ENCODE results near the gene AGBL4.

DNA sequence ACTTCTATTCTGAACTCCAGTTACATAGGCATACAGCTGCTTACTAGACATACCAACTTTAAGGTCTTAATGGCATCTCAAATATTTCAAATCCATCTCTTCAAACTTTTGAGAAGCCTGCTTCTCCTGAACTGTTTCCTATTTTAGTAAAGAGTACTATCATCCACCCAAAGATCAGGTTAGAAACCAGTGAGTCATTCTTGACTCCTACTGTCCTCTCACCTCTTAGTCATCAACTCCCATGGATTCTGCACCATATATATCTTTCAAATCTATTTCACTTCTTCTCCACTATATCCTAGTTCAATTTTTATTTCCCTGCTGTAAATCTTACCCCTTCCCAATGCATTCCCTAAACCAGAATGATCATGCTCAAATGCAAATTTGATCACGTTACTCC, 1228.9 kb downstream of the AGBL4 start:
- TF ChIP-seq, protein P1, sequence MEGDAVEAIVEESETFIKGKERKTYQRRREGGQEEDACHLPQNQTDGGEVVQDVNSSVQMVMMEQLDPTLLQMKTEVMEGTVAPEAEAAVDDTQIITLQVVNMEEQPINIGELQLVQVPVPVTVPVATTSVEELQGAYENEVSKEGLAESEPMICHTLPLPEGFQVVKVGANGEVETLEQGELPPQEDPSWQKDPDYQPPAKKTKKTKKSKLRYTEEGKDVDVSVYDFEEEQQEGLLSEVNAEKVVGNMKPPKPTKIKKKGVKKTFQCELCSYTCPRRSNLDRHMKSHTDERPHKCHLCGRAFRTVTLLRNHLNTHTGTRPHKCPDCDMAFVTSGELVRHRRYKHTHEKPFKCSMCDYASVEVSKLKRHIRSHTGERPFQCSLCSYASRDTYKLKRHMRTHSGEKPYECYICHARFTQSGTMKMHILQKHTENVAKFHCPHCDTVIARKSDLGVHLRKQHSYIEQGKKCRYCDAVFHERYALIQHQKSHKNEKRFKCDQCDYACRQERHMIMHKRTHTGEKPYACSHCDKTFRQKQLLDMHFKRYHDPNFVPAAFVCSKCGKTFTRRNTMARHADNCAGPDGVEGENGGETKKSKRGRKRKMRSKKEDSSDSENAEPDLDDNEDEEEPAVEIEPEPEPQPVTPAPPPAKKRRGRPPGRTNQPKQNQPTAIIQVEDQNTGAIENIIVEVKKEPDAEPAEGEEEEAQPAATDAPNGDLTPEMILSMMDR (IDR thresholded peaks at IDR 0.05) = no peak
- TF ChIP-seq POLR2A (IDR thresholded peaks at IDR 0.05) = no peak
- TF ChIP-seq POLR2AphosphoS5 (IDR thresholded peaks at IDR 0.05) = no peak

Measured in breast epithelium (tissue), 3 donors.